ENCODE measurements around the gene MINDY3. TPM values are rescaled to one million over a fixed set of nuclear protein-coding genes. Genes with fewer than 3 reads are reported as not detected.
A peak's percentile ranks its signal among the peaks of the same experiment; 100 is the strongest.

The MINDY3 gene
- total RNA-seq, 1 experiment from 2014 or later: 14.9 TPM

DNA sequence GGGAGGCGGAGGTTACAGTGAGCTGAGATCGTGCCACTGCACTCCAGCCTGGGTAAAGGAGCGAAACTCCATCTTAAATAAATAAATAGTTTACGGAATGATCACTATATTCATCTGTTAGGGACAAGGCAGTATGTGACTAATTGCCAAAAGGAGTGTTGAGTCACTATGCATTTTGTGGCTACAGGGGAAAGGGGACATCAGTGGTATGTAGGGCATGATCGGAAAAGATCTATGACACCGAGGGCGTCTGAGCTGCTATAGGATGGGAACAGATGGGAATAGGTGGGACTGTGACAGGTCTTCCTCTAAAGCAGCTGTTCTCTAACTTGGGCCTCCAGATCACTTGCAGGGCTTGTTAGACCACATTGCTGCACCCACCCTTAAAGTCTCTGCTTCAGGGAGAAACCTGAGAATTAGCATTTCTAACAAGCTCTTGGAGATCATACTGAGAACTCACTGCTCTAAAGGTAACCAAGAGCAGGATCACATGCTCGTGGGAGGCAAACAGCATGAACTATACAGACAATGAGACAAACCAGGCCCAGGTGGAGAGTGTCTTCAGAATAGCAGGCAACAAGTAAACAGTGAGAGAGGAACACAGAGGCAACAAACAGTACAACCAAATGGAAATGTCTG is 75.5 kb downstream of the MINDY3 start:
- no peak overlapping the region for H2BK5ac ChIP-seq (ENCODE audit: insufficient read length, low read length)
- no peak overlapping the region for H2BK15ac ChIP-seq (ENCODE audit: low read depth, low read length)
- no peak overlapping the region for H3K23ac ChIP-seq (ENCODE audit: insufficient read length, low read depth, low read length)
- no peaks in the 10 kb centered on the region for H3K4me1 ChIP-seq (ENCODE audit: insufficient read depth, low read length)
- no peaks in the 10 kb centered on the region for H3K23me2 ChIP-seq (ENCODE audit: insufficient read length, low read depth, low read length, poor library complexity, severe bottlenecking)
- no peaks in the 10 kb centered on the region for H3K79me2 ChIP-seq (ENCODE audit: insufficient read depth, low read length)
- no peak overlapping the region for H2BK12ac ChIP-seq (ENCODE audit: insufficient read length, low read depth, low read length)
- Mint-ChIP-seq H3K4me1 (peaks cover 13 to 23% of the 10 kb centered on the region in 2 experiments), H3K9me3 (no peaks in the 10 kb centered on the region), H3K27me3 (ENCODE audit: low read depth) (no peaks in the 10 kb centered on the region), H3K36me3 (ENCODE audit: insufficient read depth in 1 of 3, low read depth in 3 of 3) (no peaks in the 10 kb centered on the region; a peak in 1 of 7 replicates), H3K27ac (peak overlapping the region; percentile 12 to 65 (median 20); a peak in 4 of 7 replicates), H3K4me3 (no peak overlapping the region)
- H3K9me3 ChIP-seq (ENCODE audit: control insufficient read depth, low read depth, low read length): no peaks in the 10 kb centered on the region
- H3K79me1 ChIP-seq (ENCODE audit: insufficient read depth, low read depth, low read length, poor library complexity, severe bottlenecking): no peaks in the 10 kb centered on the region
- H3K56ac ChIP-seq (ENCODE audit: insufficient read length, low read depth, low read length): no peak overlapping the region
- H4K5ac ChIP-seq (ENCODE audit: insufficient read length, low read depth, low read length): no peak overlapping the region
- no peak overlapping the region for H3K14ac ChIP-seq (ENCODE audit: insufficient read depth, low read length)
- H4K91ac ChIP-seq (ENCODE audit: insufficient read length, low read depth, low read length): no peak overlapping the region
- no peak overlapping the region for H2BK120ac ChIP-seq (ENCODE audit: low read depth, low read length, poor library complexity, severe bottlenecking)
- no peak overlapping the region for H2AFZ ChIP-seq (ENCODE audit: low read length)
- no peaks in the 10 kb centered on the region for H3K27me3 ChIP-seq (ENCODE audit: insufficient read depth, low read length)
- H3K9ac ChIP-seq (ENCODE audit: extremely low read depth, insufficient read length, low read length): no peak overlapping the region
- H3K18ac ChIP-seq (ENCODE audit: insufficient read length, low read depth, low read length): no peak overlapping the region
- peak; percentile 35 for DNase-seq
- no peak overlapping the region for H4K8ac ChIP-seq (replicated peaks; ENCODE audit: insufficient read length, low read depth, low read length)
- TF ChIP-seq, protein P1, sequence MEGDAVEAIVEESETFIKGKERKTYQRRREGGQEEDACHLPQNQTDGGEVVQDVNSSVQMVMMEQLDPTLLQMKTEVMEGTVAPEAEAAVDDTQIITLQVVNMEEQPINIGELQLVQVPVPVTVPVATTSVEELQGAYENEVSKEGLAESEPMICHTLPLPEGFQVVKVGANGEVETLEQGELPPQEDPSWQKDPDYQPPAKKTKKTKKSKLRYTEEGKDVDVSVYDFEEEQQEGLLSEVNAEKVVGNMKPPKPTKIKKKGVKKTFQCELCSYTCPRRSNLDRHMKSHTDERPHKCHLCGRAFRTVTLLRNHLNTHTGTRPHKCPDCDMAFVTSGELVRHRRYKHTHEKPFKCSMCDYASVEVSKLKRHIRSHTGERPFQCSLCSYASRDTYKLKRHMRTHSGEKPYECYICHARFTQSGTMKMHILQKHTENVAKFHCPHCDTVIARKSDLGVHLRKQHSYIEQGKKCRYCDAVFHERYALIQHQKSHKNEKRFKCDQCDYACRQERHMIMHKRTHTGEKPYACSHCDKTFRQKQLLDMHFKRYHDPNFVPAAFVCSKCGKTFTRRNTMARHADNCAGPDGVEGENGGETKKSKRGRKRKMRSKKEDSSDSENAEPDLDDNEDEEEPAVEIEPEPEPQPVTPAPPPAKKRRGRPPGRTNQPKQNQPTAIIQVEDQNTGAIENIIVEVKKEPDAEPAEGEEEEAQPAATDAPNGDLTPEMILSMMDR (conservative IDR thresholded peaks at IDR 0.05): no peak
- H3T11ph ChIP-seq (ENCODE audit: low read length): no peak overlapping the region
- H3K27ac ChIP-seq (ENCODE audit: insufficient read length, low read depth, low read length): no peak overlapping the region
- no CpG with 5 or more reads among the region's 8 CpGs for WGBS (ENCODE audit: extremely low coverage, insufficient read length, low lambda C conversion rate)
- H3K4me2 ChIP-seq (ENCODE audit: insufficient read depth, insufficient read length, low read length): no peak overlapping the region
- H3K4ac ChIP-seq (ENCODE audit: low read depth, low read length): no peak overlapping the region
- H2AK5ac ChIP-seq (ENCODE audit: insufficient read length, low read length): no peak overlapping the region
- H4K20me1 ChIP-seq (ENCODE audit: control insufficient read depth, insufficient read depth, insufficient read length): no peaks in the 10 kb centered on the region
- no peak overlapping the region for H2BK20ac ChIP-seq (ENCODE audit: low read depth, low read length, poor library complexity, severe bottlenecking)
